ENCODE data around the gene TMEM94. TPM values are rescaled to one million over a fixed set of nuclear protein-coding genes. Genes with fewer than 3 reads are reported as not detected.

Gene TMEM94
- total and polyA plus RNA-seq, 2 experiments from 2014 or later = 43.5 to 53.5 TPM

GRCh38 chr17:75539967-75540729 lies 83.7 kb downstream of the TMEM94 start:
- Histone ChIP-seq H3K4me3 (no peak overlapping the region), H3K4me1 (ENCODE audit: insufficient read depth) (peaks cover 62% of the 10 kb centered on the region), H3K9me2 (replicated peaks; ENCODE audit: insufficient read depth) (no peaks in the 10 kb centered on the region), H3K36me3 (replicated peaks; ENCODE audit: insufficient read depth, low read depth) (no peaks in the 10 kb centered on the region), H2AFZ (no peak overlapping the region), H4K20me1 (ENCODE audit: insufficient read depth, poor library complexity, severe bottlenecking) (no peaks in the 10 kb centered on the region), H3K4me2 (no peak overlapping the region), H3K27ac (peak overlapping the region; percentile 34), H3K79me2 (peaks cover 79% of the 10 kb centered on the region), H3K27me3 (no peaks in the 10 kb centered on the region), H3K9me3 (ENCODE audit: low read depth) (no peaks in the 10 kb centered on the region)
- WGBS (ENCODE audit: low lambda C conversion rate, missing lambda C conversion rate) = 80% methylated on average over 13 of the region's 13 CpGs
- TF ChIP-seq EZH2 (IDR thresholded peaks at IDR 0.05; ENCODE audit: borderline replicate concordance) = no peak
- TF ChIP-seq CTCF (IDR thresholded peaks at IDR 0.05; ENCODE audit: poor library complexity) = no peak
- TF ChIP-seq EZH2phosphoT487 (IDR thresholded peaks at IDR 0.05; ENCODE audit: low read depth, severe bottlenecking, unreplicated experiment) = no peak
- no peak for DNase-seq (ENCODE audit: low spot score)

GRCh38 chr17:75540923-75541503 lies 84.6 kb downstream of the TMEM94 start:
- Histone ChIP-seq H3K36me3 (replicated peaks; ENCODE audit: insufficient read depth, low read depth) (no peaks in the 10 kb centered on the region), H3K4me1 (ENCODE audit: insufficient read depth) (peaks cover 60% of the 10 kb centered on the region), H3K27ac (peak overlapping the region; percentile 34)

GRCh38 chr17:75542229-75542628 lies 85.8 kb downstream of the TMEM94 start:
- Histone ChIP-seq H3K36me3 (replicated peaks; ENCODE audit: insufficient read depth, low read depth) (no peaks in the 10 kb centered on the region), H3K4me2 (peak overlapping the region; percentile 49), H3K9me3 (ENCODE audit: low read depth) (no peaks in the 10 kb centered on the region), H3K4me1 (ENCODE audit: insufficient read depth) (peaks cover 49% of the 10 kb centered on the region), H3K27me3 (no peaks in the 10 kb centered on the region), H4K20me1 (ENCODE audit: insufficient read depth, poor library complexity, severe bottlenecking) (no peaks in the 10 kb centered on the region), H2AFZ (no peak overlapping the region), H3K9me2 (replicated peaks; ENCODE audit: insufficient read depth) (no peaks in the 10 kb centered on the region), H3K27ac (peak overlapping the region; percentile 92), H3K4me3 (no peak overlapping the region), H3K79me2 (peaks cover 71% of the 10 kb centered on the region)
- no peak for TF ChIP-seq CTCF (IDR thresholded peaks at IDR 0.05; ENCODE audit: poor library complexity)
- TF ChIP-seq EZH2 (IDR thresholded peaks at IDR 0.05; ENCODE audit: borderline replicate concordance) = no peak
- TF ChIP-seq EZH2phosphoT487 (IDR thresholded peaks at IDR 0.05; ENCODE audit: low read depth, severe bottlenecking, unreplicated experiment) = no peak
- WGBS (ENCODE audit: low lambda C conversion rate, missing lambda C conversion rate) = 86% methylated on average over 8 of the region's 8 CpGs
- no peak for DNase-seq (ENCODE audit: low spot score)

More at GRCh38 chr17:75540923-75541503, 84.6 kb downstream of the TMEM94 start:
- H3K27me3 ChIP-seq = no peaks in the 10 kb centered on the region
- H3K9me3 ChIP-seq (ENCODE audit: low read depth) = no peaks in the 10 kb centered on the region
- 63% methylated on average over 4 of the region's 4 CpGs for WGBS (ENCODE audit: low lambda C conversion rate, missing lambda C conversion rate)
- H4K20me1 ChIP-seq (ENCODE audit: insufficient read depth, poor library complexity, severe bottlenecking) = no peaks in the 10 kb centered on the region
- H2AFZ ChIP-seq = no peak overlapping the region
- no peak overlapping the region for H3K4me2 ChIP-seq
- no peak for DNase-seq (ENCODE audit: low spot score)
- TF ChIP-seq EZH2 (IDR thresholded peaks at IDR 0.05; ENCODE audit: borderline replicate concordance) (no peak), CTCF (IDR thresholded peaks at IDR 0.05; ENCODE audit: poor library complexity) (no peak), EZH2phosphoT487 (IDR thresholded peaks at IDR 0.05; ENCODE audit: low read depth, severe bottlenecking, unreplicated experiment) (no peak)
- no peaks in the 10 kb centered on the region for H3K9me2 ChIP-seq (replicated peaks; ENCODE audit: insufficient read depth)
- H3K79me2 ChIP-seq = peaks cover 76% of the 10 kb centered on the region
- H3K4me3 ChIP-seq = no peak overlapping the region

Data from hepatocyte (in vitro differentiated cells).